Activated CD8-positive, alpha-beta memory T cell treated with anti-CD3 and anti-CD28 coated beads for 48 hours (primary cell): ENCODE data around the gene APOM.

Source experiments
- DNase-seq, 3 experiments: peaks; one replicate each; pipeline ENCODE4 v3.0.0-alpha.2; 2020; ENCODE audit warnings: low read depth in 2 of 3, low spot score in 2 of 3

The APOM gene

DNA sequence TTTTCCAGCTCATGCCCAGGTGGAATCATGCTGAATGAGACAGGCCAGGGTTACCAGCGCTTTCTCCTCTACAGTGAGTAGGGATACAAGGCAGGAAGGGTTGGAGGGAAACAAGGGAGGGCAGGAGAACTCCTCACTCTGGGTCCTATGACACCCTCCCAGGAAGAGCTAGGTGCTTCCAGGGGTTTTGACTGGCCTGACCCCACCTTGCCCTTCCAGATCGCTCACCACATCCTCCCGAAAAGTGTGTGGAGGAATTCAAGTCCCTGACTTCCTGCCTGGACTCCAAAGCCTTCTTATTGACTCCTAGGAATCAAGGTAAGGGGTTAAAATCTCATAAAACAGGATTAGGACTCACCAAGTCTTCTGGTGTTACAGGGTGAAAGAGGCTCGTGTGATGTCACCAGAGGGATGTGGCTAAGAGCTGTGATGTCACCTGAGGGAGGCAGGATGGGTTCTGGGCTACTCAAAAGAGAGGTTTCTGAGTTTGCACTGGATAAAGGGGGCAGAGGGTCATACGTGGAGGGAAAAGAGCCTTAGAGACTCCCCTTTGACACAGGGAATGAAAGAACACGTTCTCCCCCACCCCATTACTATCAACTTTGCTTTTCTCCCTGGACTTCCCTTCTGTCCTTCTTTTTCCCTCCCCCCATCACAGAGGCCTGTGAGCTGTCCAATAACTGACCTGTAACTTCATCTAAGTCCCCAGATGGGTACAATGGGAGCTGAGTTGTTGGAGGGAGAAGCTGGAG lies 1.9 kb downstream of the APOM start:
- no peak for DNase-seq

GRCh38 chr6:31658158-31658688 lies 2.5 kb downstream of the APOM start:
- DNase-seq: no peak

DNA sequence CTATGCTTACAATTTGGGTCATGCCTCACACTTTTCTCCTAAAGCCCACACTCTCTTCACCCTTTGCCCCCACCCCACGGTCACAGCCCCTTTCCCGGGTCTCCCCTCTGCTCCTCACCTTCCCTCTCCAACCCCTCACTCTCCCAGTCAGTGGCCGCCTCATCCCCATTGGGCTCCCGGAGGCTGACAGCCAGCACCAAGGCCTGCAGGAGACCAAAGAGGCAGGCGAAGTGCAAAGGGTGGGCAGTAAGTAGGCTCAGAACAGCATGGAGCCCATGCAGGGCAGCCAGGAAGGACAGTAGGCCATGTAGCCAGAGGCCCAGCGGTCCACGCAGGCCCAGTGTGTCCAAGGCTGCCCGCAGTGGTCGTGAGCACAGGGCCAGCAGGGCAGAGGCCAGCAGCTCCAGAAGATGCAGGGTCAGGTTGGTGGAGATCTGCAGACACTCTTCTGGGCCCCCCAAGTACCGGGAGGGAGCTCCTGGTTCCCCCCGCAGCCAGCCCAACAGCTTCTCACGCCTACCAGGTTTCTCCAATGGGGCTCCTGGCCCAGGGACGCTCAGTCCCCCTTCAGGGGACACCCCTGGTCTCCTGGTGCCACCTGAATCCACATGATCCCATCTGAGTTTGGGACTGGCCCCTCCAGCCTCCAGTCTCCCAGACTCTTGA lies 3.4 kb downstream of the APOM start:
- no peak for DNase-seq

GRCh38 chr6:31659649-31660380 lies 4.1 kb downstream of the APOM start:
- no peak for DNase-seq

DNA sequence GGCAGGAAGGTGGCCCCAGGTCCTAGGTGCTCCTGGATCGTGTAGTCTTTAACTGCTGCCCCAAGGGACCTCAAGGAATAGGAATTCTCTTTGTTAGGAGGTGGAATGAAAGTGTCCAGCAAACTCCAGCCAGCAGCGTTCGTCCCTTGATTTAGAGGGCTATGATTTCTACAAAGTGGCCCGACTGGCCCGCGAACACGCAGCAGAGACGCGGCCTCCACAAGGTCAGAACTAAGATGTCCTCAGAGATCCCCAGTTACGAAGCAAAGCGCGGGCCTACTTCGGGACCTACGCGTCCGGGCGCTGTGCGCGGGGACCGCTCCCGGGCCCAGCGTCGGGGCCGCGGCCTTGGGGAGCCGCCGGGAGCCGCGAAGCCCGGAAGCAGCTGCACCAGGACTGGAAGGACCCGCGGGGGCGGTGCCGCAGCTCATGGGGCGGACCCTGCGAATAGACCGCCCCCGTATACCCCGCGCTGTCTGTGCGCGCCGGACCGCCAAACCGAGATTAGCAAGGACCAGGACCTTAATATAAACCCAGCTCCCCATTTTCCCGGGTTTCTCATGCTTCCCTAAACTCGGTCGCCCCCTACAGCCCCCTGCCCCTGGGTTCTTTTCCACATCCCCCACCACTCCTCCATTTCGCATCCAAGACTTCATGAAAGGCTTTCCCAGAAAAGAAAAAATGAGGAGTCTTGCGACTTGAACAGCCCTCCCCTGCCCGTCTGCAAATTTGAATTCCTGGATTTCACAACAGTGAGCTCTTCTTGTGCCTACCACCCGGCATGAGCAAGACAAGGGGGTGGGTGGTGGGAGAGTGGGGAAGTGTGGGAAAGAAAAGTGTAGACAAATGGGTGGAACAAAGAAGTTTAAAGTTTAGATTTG lies 4.9 kb downstream of the APOM start, which contains the start of gene C6orf47:
TSS of gene C6orf47 (minus strand) at position 398 of the 881 bp plus-strand sequence. CDS start 831 bp downstream, outside the sequence.
- DNase-seq: peak in 2 of 3 experiments; percentile 62 to 64

DNA sequence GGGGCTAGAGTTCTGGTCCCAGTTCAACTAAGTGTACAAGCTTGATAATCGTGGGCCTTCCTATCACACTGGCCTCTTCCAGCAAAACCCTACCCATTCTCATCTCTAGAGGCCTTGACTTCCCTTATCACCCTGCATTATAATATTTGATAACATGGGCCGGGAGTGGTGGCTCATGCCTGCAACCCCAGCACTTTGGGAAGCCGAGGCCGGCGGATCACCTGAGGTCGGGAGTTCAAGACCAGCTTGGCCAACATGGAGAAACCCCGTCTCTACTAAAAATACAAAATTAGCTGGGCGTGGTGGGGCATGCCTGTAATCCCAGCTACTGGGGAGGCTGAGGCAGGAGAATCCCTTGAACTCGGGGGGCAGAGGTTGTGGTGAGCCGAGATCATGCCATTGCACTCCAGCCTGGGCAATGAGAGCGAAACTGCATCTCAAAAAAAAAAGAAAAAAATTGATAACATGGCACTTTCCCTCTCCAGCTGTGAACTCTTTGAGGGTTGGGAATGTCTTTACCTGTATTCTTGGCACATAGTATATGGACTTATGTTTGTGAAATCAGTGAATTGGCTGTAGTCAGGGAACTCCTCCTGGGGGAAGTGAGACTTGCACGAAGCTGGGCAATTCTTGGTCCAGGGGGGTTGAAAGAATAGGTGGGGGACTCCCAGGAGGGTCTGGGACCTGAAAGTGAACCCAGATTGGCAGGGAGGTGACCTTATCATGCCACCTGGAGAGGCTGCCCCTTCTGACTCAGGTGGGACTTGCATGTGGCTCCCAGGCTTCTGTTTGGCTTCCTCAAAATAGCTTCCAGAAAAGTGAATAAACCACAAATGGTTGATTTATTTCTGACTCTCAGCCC lies 5.8 kb downstream of the APOM start:
- no peak for DNase-seq

DNA sequence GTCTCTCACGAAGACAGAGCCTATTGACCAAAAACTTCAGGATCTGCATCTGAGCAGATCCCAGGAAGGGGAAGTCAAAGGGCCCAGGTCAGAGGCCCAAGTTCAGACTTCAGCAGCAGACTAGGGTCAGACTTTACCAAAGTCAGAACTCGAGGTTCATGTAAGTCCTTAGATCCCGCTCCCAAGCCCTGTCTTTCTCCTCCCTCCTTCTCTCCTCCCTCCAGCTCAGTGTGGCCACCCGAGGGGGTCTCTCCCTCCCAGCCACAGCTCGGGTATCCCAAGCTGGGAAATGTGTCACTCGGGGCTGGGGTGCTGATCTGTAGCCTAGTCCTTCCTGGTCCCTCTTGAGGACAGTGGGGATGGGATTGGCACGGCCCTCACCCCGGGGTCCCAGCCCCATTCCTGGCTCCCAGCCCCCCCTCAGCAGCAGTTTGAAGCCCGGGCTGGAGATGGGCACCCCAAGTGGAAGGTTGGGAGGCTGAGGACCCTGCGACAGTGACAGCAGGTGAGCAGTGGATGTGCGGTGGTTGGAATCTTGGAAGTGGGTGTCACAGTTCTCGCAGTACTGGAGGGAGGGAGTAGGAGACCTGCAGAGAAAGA lies 6.5 kb downstream of the APOM start:
- no peak for DNase-seq

DNA sequence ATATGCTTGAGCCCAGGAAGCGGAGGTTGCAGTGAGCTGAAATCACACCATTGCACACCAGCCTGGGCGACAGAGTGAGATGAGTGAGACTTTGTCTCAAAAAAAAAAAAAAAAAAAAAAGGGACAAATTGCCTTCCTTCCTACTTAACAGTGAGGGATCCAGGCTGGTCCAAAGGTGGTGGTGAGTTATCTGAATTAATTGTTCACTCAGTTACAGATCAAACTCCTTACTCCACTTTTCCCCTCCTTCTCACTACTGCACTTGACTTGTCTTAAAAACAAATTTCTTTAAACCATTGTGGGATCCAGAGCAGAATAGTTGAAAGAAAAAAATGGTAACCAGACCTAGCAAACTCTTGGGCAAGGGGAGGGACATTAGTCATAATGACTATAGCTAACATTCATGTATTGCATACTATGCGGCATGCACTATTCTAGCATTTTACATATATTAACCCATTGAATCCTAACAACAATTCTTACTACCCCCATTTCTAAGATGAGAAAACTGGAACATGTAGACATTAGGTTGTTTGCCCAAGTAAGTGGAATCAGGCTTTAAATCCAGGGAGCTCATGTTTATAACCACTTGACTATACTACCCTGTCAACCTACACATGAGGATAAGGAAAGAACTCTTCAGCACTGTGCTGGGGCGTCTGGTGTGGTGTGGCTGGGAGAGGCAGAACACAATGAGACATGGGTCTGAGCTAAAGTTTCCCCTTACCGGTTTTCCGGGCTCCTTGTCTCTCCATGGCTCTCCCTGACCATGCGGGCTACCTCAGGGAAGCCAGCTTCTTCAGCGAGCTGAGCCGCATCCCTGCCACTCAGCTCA lies 7.6 kb downstream of the APOM start:
- DNase-seq: no peak

DNA sequence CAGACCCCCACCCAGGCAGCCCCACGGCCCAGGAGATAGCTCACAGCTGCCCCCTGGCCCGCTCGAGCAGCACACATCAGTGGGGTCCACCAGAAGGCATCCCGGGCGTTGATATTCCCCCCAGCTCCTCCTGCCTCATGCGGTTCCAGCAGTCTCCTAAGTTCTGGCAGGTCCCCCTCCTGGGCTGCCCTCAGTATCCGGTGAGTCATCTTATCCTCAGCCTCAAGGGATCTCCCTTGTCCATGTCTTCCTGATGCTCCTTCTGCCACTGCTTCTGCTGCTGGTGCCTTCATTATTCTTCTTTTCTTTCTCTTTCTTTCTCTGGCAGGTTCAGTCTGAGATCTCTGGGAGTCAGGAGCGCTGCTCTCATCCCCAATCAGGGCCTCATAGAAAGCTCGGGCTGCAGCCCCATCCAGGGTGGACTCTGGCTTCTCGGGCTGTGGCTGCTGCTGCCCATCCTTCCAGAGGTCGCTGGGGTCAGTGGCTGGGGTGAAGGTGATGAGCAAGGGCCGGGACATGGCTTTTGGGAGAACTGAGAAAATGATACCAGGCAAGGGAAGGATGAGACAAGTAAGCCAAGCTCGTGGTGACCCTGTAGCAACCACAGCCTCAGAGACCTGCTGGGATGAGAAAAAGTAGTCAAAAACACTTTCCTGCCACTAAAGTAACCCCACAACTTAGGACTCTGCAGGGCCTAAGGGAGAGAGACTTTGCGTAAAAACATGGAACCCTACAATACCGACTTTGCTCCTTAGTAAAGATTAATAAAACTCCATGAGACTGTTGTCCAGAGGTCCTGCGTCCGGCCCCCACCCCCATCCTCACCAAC lies 8.5 kb downstream of the APOM start:
- no peak for DNase-seq

- DNase-seq: peak; percentile 58 to 76 (median 73)
Measured at GRCh38 chr6:31664790-31665500, 9.3 kb downstream of the APOM start, which contains the start of gene GPANK1. Gene GPANK1, minus strand, starts transcription at chr6:31664997. Its CDS starts 519 bp downstream, at chr6:31664478.

- DNase-seq: peak; percentile 80 to 95 (median 90)
Measured at GRCh38 chr6:31665501-31666336, 10.0 kb downstream of the APOM start, which contains the start of gene CSNK2B. Gene CSNK2B, plus strand, starts transcription at chr6:31666080. Its CDS starts 752 bp downstream, at chr6:31666832.

DNA sequence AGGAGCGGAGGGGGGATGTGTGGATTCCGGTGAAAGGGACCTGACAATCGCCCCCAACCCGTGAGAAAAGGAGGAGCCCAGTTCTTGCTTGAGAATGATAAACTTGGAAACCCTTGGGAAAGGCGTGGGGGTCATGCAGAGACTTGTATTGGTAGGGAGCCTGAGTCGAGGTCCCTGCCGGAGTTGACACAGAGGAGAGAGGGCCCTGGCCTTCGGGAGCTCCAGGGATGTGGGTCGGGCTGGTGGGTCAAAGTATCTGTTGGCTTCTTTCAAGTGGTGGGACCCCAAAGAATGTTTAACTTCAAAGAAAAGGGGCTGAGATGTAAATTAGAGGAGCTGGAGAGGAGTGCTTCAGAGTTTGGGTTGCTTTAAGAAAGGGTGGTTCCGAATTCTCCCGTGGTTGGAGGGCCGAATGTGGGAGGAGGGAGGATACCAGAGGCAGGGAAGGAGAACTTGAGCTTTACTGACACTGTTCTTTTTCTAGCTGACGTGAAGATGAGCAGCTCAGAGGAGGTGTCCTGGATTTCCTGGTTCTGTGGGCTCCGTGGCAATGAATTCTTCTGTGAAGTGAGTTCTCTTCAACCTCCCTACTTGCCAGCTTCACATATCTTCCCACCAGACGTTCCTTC lies 10.8 kb downstream of the APOM start:
- no peak for DNase-seq

DNA sequence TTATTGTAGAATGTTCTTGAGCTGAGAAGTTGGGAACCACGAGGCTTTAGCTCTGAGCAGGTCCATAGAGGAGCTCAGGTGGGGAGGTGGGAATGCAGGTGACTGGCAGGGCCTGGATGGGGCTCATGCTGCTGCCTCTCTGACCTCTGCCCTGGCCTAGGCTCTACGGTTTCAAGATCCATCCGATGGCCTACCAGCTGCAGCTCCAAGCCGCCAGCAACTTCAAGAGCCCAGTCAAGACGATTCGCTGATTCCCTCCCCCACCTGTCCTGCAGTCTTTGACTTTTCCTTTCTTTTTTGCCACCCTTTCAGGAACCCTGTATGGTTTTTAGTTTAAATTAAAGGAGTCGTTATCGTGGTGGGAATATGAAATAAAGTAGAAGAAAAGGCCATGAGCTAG lies 14.0 kb downstream of the APOM start, which contains the start of gene LY6G5B:
TSS of gene LY6G5B (plus strand) at position 301 of the 400 bp plus-strand sequence. CDS start 975 bp downstream, outside the sequence.
- DNase-seq: no peak

GRCh38 chr6:31676322-31676903 lies 20.7 kb downstream of the APOM start:
- no peak for DNase-seq

- no peak for DNase-seq
Measured at GRCh38 chr6:31676904-31677303, 21.2 kb downstream of the APOM start.
